HepG2 (cell line): ENCODE data around the gene C1orf226.

ENCODE experiments used
- EZH2 ChIP-seq: conservative IDR thresholded peaks from 2 replicates; pipeline ENCODE4 v1.6.1; 2012; ENCODE audit warnings: mild to moderate bottlenecking, low read depth, low read length, moderate library complexity
- MAFK ChIP-seq, 2 experiments: IDR thresholded peaks in 1 of 2; conservative IDR thresholded peaks in 1 of 2; 2 replicates each; pipeline ENCODE4 v1.6.1; 2011; ENCODE audit warnings: improper control_type of control experiment in 2 of 2, low read length in 2 of 2
- NFE2L2 ChIP-seq: fragments of 150-350 bp; IDR thresholded peaks from 2 replicates; pipeline ENCODE4 v1.6.1; 2014; ENCODE audit warnings: low read length
- NR3C1 ChIP-seq: sonication (generic); formaldehyde crosslinking; IDR thresholded peaks from 2 replicates; pipeline ENCODE4 v1.4.0; 2020; ENCODE audit warnings: missing genetic modification reagents
- PHF21A ChIP-seq: sonication (generic); formaldehyde crosslinking; IDR thresholded peaks from 2 replicates; pipeline ENCODE4 v1.5.0; 2020; ENCODE audit warnings: mild to moderate bottlenecking, missing genetic modification reagents
- TARDBP ChIP-seq: sonication (generic); formaldehyde crosslinking; IDR thresholded peaks from 2 replicates; pipeline ENCODE4 v1.8.0; 2022; ENCODE audit warnings: mild to moderate bottlenecking, missing genetic modification reagents
- TF ChIP-seq, protein P1 (sequence below): sonication (generic); formaldehyde crosslinking; IDR thresholded peaks from 2 replicates; pipeline ENCODE4 v1.5.0; 2020; ENCODE audit warnings: mild to moderate bottlenecking, missing genetic modification reagents, moderate library complexity
- TF ChIP-seq, protein P2 (sequence below), 2 experiments: IDR thresholded peaks; 2 replicates each; pipeline ENCODE4 v1.6.1; 2011 to 2012; ENCODE audit warnings: low read length in 2 of 2, borderline replicate concordance in 1 of 2, low read depth in 1 of 2, mild to moderate bottlenecking in 1 of 2, moderate library complexity in 1 of 2
- TF ChIP-seq, protein P3 (sequence below): sonication (generic); formaldehyde crosslinking; IDR thresholded peaks from 2 replicates; pipeline ENCODE4 v1.8.0; 2022; ENCODE audit warnings: low read depth, missing genetic modification reagents
- TF ChIP-seq, protein P4 (sequence below): sonication (generic); formaldehyde crosslinking; IDR thresholded peaks from 2 replicates; pipeline ENCODE4 v1.4.0; 2020; ENCODE audit warnings: low read depth, missing genetic modification reagents
- TF ChIP-seq, protein P5 (sequence below): sonication (generic); formaldehyde crosslinking; conservative IDR thresholded peaks from 2 replicates; pipeline ENCODE4 v1.8.1; 2023; ENCODE audit warnings: missing genetic modification reagents

DNA sequence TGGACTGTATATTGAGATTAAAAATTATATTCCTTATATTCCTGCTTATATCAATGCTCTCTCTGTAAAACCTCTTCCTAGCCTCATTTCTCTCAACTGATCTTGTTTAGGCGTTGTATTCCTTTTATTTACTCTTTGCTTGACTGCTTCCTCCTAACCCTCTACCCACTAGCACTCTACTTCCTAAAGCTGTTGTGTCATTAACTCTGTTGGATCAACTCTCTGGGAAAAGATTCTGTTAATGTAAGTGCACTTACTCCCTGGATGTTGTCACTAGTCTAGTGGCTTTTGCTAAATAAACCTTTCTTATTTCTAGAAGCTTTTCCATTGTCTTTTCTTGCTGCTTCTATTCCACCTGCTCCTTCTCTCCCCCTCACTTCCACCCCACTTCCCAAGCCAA is 11.4 kb upstream of the C1orf226 start:
- TF ChIP-seq NFE2L2 (no peak), PHF21A (CRISPR knock-in tag) (no peak), NR3C1 (CRISPR knock-in tag) (no peak), EZH2 (no peak), MAFK (conservative IDR thresholded peaks at IDR 0.05 in 1 of 2, IDR thresholded peaks at IDR 0.05 in 1 of 2; ENCODE audit: low read length in 2 of 2) (no peak), TARDBP (no peak)
- TF ChIP-seq, protein P1, sequence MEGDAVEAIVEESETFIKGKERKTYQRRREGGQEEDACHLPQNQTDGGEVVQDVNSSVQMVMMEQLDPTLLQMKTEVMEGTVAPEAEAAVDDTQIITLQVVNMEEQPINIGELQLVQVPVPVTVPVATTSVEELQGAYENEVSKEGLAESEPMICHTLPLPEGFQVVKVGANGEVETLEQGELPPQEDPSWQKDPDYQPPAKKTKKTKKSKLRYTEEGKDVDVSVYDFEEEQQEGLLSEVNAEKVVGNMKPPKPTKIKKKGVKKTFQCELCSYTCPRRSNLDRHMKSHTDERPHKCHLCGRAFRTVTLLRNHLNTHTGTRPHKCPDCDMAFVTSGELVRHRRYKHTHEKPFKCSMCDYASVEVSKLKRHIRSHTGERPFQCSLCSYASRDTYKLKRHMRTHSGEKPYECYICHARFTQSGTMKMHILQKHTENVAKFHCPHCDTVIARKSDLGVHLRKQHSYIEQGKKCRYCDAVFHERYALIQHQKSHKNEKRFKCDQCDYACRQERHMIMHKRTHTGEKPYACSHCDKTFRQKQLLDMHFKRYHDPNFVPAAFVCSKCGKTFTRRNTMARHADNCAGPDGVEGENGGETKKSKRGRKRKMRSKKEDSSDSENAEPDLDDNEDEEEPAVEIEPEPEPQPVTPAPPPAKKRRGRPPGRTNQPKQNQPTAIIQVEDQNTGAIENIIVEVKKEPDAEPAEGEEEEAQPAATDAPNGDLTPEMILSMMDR: no peak
- TF ChIP-seq, protein P2, sequence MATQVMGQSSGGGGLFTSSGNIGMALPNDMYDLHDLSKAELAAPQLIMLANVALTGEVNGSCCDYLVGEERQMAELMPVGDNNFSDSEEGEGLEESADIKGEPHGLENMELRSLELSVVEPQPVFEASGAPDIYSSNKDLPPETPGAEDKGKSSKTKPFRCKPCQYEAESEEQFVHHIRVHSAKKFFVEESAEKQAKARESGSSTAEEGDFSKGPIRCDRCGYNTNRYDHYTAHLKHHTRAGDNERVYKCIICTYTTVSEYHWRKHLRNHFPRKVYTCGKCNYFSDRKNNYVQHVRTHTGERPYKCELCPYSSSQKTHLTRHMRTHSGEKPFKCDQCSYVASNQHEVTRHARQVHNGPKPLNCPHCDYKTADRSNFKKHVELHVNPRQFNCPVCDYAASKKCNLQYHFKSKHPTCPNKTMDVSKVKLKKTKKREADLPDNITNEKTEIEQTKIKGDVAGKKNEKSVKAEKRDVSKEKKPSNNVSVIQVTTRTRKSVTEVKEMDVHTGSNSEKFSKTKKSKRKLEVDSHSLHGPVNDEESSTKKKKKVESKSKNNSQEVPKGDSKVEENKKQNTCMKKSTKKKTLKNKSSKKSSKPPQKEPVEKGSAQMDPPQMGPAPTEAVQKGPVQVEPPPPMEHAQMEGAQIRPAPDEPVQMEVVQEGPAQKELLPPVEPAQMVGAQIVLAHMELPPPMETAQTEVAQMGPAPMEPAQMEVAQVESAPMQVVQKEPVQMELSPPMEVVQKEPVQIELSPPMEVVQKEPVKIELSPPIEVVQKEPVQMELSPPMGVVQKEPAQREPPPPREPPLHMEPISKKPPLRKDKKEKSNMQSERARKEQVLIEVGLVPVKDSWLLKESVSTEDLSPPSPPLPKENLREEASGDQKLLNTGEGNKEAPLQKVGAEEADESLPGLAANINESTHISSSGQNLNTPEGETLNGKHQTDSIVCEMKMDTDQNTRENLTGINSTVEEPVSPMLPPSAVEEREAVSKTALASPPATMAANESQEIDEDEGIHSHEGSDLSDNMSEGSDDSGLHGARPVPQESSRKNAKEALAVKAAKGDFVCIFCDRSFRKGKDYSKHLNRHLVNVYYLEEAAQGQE (IDR thresholded peaks at IDR 0.05; ENCODE audit: borderline replicate concordance in 1 of 2, low read depth in 1 of 2, low read length in 2 of 2): no peak
- TF ChIP-seq, protein P3, sequence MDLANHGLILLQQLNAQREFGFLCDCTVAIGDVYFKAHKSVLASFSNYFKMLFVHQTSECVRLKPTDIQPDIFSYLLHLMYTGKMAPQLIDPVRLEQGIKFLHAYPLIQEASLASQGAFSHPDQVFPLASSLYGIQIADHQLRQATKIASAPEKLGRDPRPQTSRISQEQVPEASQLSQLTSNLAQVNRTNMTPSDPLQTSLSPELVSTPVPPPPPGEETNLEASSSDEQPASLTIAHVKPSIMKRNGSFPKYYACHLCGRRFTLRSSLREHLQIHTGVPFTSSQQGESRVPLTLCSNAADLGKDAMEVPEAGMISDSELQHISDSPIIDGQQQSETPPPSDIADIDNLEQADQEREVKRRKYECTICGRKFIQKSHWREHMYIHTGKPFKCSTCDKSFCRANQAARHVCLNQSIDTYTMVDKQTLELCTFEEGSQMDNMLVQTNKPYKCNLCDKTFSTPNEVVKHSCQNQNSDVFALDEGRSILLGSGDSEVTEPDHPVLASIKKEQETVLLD: no peak
- TF ChIP-seq, protein P4, sequence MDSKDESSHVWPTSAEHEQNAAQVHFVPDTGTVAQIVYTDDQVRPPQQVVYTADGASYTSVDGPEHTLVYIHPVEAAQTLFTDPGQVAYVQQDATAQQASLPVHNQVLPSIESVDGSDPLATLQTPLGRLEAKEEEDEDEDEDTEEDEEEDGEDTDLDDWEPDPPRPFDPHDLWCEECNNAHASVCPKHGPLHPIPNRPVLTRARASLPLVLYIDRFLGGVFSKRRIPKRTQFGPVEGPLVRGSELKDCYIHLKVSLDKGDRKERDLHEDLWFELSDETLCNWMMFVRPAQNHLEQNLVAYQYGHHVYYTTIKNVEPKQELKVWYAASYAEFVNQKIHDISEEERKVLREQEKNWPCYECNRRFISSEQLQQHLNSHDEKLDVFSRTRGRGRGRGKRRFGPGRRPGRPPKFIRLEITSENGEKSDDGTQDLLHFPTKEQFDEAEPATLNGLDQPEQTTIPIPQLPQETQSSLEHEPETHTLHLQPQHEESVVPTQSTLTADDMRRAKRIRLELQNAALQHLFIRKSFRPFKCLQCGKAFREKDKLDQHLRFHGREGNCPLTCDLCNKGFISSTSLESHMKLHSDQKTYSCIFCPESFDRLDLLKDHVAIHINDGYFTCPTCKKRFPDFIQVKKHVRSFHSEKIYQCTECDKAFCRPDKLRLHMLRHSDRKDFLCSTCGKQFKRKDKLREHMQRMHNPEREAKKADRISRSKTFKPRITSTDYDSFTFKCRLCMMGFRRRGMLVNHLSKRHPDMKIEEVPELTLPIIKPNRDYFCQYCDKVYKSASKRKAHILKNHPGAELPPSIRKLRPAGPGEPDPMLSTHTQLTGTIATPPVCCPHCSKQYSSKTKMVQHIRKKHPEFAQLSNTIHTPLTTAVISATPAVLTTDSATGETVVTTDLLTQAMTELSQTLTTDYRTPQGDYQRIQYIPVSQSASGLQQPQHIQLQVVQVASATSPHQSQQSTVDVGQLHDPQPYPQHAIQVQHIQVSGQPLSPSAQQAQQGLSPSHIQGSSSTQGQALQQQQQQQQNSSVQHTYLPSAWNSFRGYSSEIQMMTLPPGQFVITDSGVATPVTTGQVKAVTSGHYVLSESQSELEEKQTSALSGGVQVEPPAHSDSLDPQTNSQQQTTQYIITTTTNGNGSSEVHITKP: no peak
- TF ChIP-seq, protein P5, sequence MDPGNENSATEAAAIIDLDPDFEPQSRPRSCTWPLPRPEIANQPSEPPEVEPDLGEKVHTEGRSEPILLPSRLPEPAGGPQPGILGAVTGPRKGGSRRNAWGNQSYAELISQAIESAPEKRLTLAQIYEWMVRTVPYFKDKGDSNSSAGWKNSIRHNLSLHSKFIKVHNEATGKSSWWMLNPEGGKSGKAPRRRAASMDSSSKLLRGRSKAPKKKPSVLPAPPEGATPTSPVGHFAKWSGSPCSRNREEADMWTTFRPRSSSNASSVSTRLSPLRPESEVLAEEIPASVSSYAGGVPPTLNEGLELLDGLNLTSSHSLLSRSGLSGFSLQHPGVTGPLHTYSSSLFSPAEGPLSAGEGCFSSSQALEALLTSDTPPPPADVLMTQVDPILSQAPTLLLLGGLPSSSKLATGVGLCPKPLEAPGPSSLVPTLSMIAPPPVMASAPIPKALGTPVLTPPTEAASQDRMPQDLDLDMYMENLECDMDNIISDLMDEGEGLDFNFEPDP (CRISPR knock-in tag): no peak
